Posterior cingulate gyrus (tissue), 11 donors: ENCODE measurements around the gene FASN.
A peak's percentile ranks its signal among the peaks of the same experiment; 100 is the strongest.

ENCODE experiments used
- DNase-seq, 10 donors: peaks; one replicate each; pipeline versions ENCODE4 v3.0.0 to v3.0.0-alpha.2; 2020 to 2021; ENCODE audit warnings: mixed read lengths in 3 of 10
- intact Hi-C: fragments of 100-400 bp; cut with DNase I; formaldehyde crosslinking; loops from one replicate; pipeline ENCODE4 v1.15.1; 2023

Gene FASN

GRCh38 chr17:82080048-82080788 is 17.8 kb downstream of the FASN start:
- intact Hi-C loops: no loop called here
- DNase-seq: no peak

GRCh38 chr17:82079001-82079677 is 18.9 kb downstream of the FASN start:
- no peak for DNase-seq
- intact Hi-C loops: no loop called here

GRCh38 chr17:82078433-82078832 is 19.6 kb downstream of the FASN start:
- intact Hi-C loops: no loop called here
- no peak for DNase-seq

- peak in 6 of 10 donors; percentile 28 to 94 (median 58) for DNase-seq
- intact Hi-C loops: no loop called here
These were observed 20.2 kb downstream of the FASN start for GRCh38 chr17:82077617-82078358.

- no peak for DNase-seq
- intact Hi-C loops: no loop called here
These were observed 21.0 kb downstream of the FASN start for GRCh38 chr17:82076785-82077591.

GRCh38 chr17:82076018-82076784 is 21.8 kb downstream of the FASN start:
- DNase-seq: no peak
- intact Hi-C loops: no loop called here

GRCh38 chr17:82073446-82073845 is 24.6 kb downstream of the FASN start:
- DNase-seq: no peak
- intact Hi-C loops: no loop called here

- intact Hi-C loops: no loop called here
- no peak for DNase-seq
These were observed 25.2 kb downstream of the FASN start for GRCh38 chr17:82072827-82073226.

- intact Hi-C loops: no loop called here
- DNase-seq: no peak
These were observed 27.4 kb downstream of the FASN start for GRCh38 chr17:82070611-82071010.

GRCh38 chr17:82065638-82066303 is 32.3 kb downstream of the FASN start, which contains the start of gene DUS1L:
TSS of gene DUS1L (minus strand) at chr17:82065804. CDS start at chr17:82065059, 745 bp downstream.
- intact Hi-C loops: loop anchor here (1.0 kb wide), 1 partner anchor 13 kb away; no protein-coding TSS in a partner anchor
- peak in 7 of 10 donors; percentile 44 to 95 (median 62) for DNase-seq

- peak in 2 of 10 donors; percentile 73 to 75 for DNase-seq
- intact Hi-C loops: loop anchor here (1.0 kb wide), 1 partner anchor 13 kb away; no protein-coding TSS in a partner anchor
These were observed 32.8 kb downstream of the FASN start for GRCh38 chr17:82065193-82065637.

- intact Hi-C loops: loop anchor here (1.0 kb wide), 1 partner anchor 12 kb away; no protein-coding TSS in a partner anchor
- DNase-seq: peak in 1 of 10 donors; percentile 77
These were observed 33.4 kb downstream of the FASN start for GRCh38 chr17:82064433-82065192.

GRCh38 chr17:82063424-82064415 is 34.3 kb downstream of the FASN start:
- intact Hi-C loops: no loop called here
- peak in 2 of 10 donors; percentile 1 to 56 for DNase-seq

- intact Hi-C loops: no loop called here
- DNase-seq: peak in 2 of 10 donors; percentile 2 to 65
These were observed 35.1 kb downstream of the FASN start for GRCh38 chr17:82062984-82063368.

- peak in 2 of 10 donors; percentile 5 to 81 for DNase-seq
- intact Hi-C loops: no loop called here
These were observed 35.7 kb downstream of the FASN start for GRCh38 chr17:82062076-82062983.
